ENCODE data around the gene CSAD.

GRCh38 chr12:53171725-53172329 is 8.9 kb downstream of the CSAD start:
- TF ChIP-seq POLR2A (IDR thresholded peaks at IDR 0.05), result no peak
- TF ChIP-seq, protein P1, sequence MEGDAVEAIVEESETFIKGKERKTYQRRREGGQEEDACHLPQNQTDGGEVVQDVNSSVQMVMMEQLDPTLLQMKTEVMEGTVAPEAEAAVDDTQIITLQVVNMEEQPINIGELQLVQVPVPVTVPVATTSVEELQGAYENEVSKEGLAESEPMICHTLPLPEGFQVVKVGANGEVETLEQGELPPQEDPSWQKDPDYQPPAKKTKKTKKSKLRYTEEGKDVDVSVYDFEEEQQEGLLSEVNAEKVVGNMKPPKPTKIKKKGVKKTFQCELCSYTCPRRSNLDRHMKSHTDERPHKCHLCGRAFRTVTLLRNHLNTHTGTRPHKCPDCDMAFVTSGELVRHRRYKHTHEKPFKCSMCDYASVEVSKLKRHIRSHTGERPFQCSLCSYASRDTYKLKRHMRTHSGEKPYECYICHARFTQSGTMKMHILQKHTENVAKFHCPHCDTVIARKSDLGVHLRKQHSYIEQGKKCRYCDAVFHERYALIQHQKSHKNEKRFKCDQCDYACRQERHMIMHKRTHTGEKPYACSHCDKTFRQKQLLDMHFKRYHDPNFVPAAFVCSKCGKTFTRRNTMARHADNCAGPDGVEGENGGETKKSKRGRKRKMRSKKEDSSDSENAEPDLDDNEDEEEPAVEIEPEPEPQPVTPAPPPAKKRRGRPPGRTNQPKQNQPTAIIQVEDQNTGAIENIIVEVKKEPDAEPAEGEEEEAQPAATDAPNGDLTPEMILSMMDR (IDR thresholded peaks at IDR 0.05), result no peak
